SK-N-MC (cell line): ENCODE results near the gene PTGS1.

Experiments used
- EZH2 ChIP-seq: fragments of 200-600 bp; sonication (generic); IDR thresholded peaks from one replicate; pipeline ENCODE4 v1.6.1; 2017; ENCODE audit warnings: antibody characterized with exemption
- FOXP2 ChIP-seq: optimal IDR thresholded peaks from 2 replicates; pipeline ENCODE3; 2011; ENCODE audit warnings: mild to moderate bottlenecking, moderate library complexity; ENCODE audit not compliant: insufficient read depth; ENCODE audit errors: extremely low read length, control extremely low read depth

- TF ChIP-seq EZH2 (no peak), FOXP2 (no peak)
Observed at GRCh38 chr9:122402874-122403273, 32.0 kb downstream of the PTGS1 start.
